ENCODE data around the gene MRPL30. TPM values are rescaled to one million over a fixed set of nuclear protein-coding genes. Genes with fewer than 3 reads are reported as not detected.

Gene MRPL30
- total and polyA plus RNA-seq, 10 donors: 12.8 to 26.0 (median 19.3) TPM

DNA sequence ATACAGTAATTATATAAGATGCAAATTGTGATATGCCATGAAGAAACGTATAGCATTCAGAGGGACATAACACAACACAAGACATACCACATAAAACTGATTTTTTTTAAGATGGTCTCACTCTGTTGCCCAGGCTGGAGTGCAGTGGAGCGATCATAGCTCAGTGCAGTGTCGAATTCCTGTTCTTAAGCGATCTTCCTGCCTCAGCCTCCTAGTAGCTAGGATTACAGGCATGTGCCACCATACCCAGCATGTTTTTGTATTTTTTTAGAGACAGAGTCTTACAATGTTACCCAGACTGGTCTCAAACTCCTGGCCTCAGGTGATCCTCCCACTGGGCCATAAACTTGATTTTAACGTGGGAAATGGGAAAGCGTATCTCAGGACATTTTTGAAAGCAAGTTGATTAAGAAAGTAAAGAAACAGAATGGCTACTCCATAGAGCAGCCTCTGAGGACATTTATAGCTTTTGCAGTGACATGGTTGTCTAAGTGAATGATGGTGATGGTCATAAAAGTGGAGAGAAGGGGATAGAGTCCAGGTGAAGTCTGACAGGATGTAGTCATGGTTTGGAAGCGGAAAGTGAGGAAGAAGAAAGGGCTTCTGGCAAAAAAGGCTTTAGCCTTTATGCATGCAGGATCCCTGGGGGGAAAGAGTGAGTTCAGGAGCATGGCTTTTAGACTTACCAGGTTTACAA is 28.6 kb upstream of the MRPL30 start:
- no peak for DNase-seq
- intact Hi-C loops (cut with DNase I; ENCODE audit: low total_unique reads): no loop called here
- WGBS, 5 donors: 80 to 88% (median 86%) methylated on average over 7 of the region's 7 CpGs

DNA sequence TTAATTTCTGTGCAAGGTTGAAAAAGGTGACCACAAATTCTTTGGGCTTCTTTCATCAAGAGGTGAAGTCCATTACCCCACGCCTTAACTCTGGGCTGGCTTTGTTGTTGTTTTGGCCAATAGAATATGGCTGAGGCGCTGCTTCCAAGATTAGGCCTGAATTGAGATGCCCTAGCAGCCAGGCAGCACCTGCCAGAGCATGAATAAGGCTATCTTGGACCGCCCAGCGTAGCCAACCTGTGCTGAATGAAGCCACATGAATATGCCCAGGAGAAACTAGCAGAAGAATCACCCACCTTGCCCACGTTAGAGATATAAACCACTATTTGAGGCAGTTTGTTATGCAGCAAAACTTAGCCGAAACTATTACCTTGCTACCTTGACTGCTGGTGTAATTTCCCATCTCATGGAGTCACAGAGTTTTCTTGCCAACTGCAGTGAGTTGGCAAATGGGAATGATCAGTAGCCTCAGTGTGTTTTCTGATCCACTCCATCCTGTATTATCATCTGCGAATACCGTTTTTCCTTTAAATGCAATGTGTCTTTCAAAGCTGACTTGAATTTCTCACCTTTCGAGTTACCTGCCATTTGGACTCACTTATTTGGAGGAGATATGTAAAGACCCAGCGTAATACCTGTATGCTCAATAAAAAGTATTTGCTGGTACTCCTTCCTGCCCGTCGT is 26.9 kb upstream of the MRPL30 start:
- DNase-seq: no peak

More for the DNA sequence above, 28.6 kb upstream of the MRPL30 start:
- TF ChIP-seq, protein P1, sequence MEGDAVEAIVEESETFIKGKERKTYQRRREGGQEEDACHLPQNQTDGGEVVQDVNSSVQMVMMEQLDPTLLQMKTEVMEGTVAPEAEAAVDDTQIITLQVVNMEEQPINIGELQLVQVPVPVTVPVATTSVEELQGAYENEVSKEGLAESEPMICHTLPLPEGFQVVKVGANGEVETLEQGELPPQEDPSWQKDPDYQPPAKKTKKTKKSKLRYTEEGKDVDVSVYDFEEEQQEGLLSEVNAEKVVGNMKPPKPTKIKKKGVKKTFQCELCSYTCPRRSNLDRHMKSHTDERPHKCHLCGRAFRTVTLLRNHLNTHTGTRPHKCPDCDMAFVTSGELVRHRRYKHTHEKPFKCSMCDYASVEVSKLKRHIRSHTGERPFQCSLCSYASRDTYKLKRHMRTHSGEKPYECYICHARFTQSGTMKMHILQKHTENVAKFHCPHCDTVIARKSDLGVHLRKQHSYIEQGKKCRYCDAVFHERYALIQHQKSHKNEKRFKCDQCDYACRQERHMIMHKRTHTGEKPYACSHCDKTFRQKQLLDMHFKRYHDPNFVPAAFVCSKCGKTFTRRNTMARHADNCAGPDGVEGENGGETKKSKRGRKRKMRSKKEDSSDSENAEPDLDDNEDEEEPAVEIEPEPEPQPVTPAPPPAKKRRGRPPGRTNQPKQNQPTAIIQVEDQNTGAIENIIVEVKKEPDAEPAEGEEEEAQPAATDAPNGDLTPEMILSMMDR (IDR thresholded peaks at IDR 0.05 in 8 of 11, conservative IDR thresholded peaks at IDR 0.05 in 3 of 11): no peak
- TF ChIP-seq POLR2A (IDR thresholded peaks at IDR 0.05) (no peak), POLR2AphosphoS5 (IDR thresholded peaks at IDR 0.05) (no peak)
- Histone ChIP-seq H3K36me3 (peaks cover 0 to 8% (median 0%) of the 10 kb centered on the region in 6 donors), H3K9me3 (no peaks in the 10 kb centered on the region), H3K27me3 (replicated peaks in 1 of 7) (no peaks in the 10 kb centered on the region), H3K4me3 (no peak overlapping the region), H3K4me1 (peaks cover 19 to 66% (median 31%) of the 10 kb centered on the region in 6 donors), H3K27ac (no peak overlapping the region)

DNA sequence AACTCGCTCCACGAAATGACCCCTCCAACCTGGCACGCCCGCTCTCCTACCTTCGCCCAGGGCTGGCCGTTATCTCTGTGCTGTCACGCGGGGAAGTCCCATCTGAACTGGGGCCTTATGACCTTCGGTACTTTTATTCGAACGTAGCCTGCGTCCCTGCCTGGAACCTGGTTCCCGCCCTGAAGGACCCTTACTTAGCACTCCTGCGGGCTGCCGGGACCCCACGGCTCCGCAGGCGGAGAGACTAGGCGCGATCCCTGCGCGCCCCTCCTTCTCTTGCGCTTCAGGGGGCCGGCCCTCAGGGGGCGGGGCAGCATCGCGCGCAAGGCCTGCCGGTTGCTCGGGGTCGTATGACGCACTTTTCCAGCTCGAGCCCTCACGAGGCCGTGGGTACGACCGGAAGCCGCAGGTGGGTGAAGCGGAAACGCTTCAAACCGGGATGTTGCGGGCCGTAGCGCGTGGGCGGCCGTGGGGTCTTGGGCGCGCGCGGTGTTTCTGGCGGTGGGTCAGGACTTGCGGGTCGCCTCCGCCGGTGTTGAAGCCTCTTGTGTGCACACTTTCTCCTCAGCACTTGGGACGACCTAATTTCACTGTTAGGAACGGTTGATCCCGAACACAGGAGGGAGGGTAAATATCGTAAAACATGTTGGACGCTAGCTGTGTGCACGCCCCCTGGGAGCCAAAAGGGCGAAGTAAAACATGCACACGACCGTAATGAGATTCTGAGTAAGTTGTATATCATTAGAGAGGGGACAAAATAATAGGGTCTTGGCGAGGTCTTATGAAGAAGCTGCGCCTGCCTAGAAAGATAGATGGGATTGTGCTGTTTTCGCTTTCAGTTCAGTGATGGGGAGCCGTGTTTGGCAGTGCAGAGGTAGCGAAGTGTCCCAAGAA is 26.1 kb upstream of the MRPL30 start, which contains the start of the genes LIPT1 and TSGA10:
Gene LIPT1, plus strand, starts transcription at position 325 of the 894 bp plus-strand sequence. CDS start 6,991 bp downstream, outside the sequence.
Gene TSGA10, minus strand, starts transcription at position 300 of the 894 bp plus-strand sequence. CDS start 45,503 bp downstream, outside the sequence.
- DNase-seq: peak; percentile 97
- H3K4me1 ChIP-seq: peaks cover 19 to 71% (median 33%) of the 10 kb centered on the region in 6 donors
- 0 to 1% (median 0%) methylated on average over 36 to 70 of the region's 70 CpGs for WGBS, 5 donors
- H3K4me3 ChIP-seq: peak within 1 kb of the TSS; percentile 66 to 87 (median 74)
- TF ChIP-seq, protein P1 (IDR thresholded peaks at IDR 0.05 in 8 of 11, conservative IDR thresholded peaks at IDR 0.05 in 3 of 11): peak in 4 of 11 experiments; percentile 14 to 39 (median 30)
- peak; percentile 18 to 56 (median 44) for TF ChIP-seq POLR2A (IDR thresholded peaks at IDR 0.05)
- peak; percentile 97 to 98 (median 97) for TF ChIP-seq POLR2AphosphoS5 (IDR thresholded peaks at IDR 0.05)
- intact Hi-C loops (cut with DNase I; ENCODE audit: low total_unique reads): no loop called here
- H3K36me3 ChIP-seq: peaks cover 0 to 30% (median 16%) of the 10 kb centered on the region in 6 donors
- H3K27ac ChIP-seq: peak within 1 kb of the TSS; percentile 89 to 97 (median 94)
- H3K9me3 ChIP-seq: no peaks in the 10 kb centered on the region
- no peaks in the 10 kb centered on the region for H3K27me3 ChIP-seq (replicated peaks in 1 of 7)

More for the DNA sequence above, 26.9 kb upstream of the MRPL30 start:
- H3K36me3 ChIP-seq: peaks cover 0 to 22% (median 9%) of the 10 kb centered on the region in 6 donors
- H3K27ac ChIP-seq: peak overlapping the region; percentile 89 to 97 (median 94)
- WGBS, 5 donors: 43 to 48% (median 44%) methylated on average over 12 of the region's 12 CpGs
- no peaks in the 10 kb centered on the region for H3K27me3 ChIP-seq (replicated peaks in 1 of 7)
- TF ChIP-seq POLR2A (IDR thresholded peaks at IDR 0.05): no peak
- TF ChIP-seq, protein P1 (IDR thresholded peaks at IDR 0.05 in 8 of 11, conservative IDR thresholded peaks at IDR 0.05 in 3 of 11): no peak
- no peak for TF ChIP-seq POLR2AphosphoS5 (IDR thresholded peaks at IDR 0.05)
- H3K4me1 ChIP-seq: peaks cover 19 to 71% (median 33%) of the 10 kb centered on the region in 6 donors
- H3K9me3 ChIP-seq: no peaks in the 10 kb centered on the region
- H3K4me3 ChIP-seq: peak overlapping the region; percentile 66 to 87 (median 74)
- intact Hi-C loops (cut with DNase I; ENCODE audit: low total_unique reads): no loop called here
